Neural cell (in vitro differentiated cells): Measurements from ENCODE around the gene OS9. TPM values are rescaled to one million over a fixed set of nuclear protein-coding genes. Genes with fewer than 3 reads are reported as not detected.
A peak's percentile ranks its signal among the peaks of the same experiment; 100 is the strongest.

Experiments
- H2AFZ ChIP-seq: fragments of 200-600, 300-800 bp; sonication (generic), shearing (Covaris generic); 2 replicates; pipeline ENCODE4 v1.6.0; 2014; ENCODE audit warnings: low read depth, mild to moderate bottlenecking, antibody characterized with exemption, low read length, moderate library complexity
- H3F3A ChIP-seq: fragments of 200-600 bp; shearing (Covaris generic); 2 replicates; pipeline ENCODE4 v1.6.1; 2016; ENCODE audit warnings: mild to moderate bottlenecking, moderate library complexity, mixed read lengths, antibody characterized with exemption, low read length; ENCODE audit not compliant: insufficient read depth, poor library complexity, severe bottlenecking
- H3K27ac ChIP-seq: fragments of 200-600, 300-800 bp; sonication (generic), shearing (Covaris generic); 2 replicates; pipeline ENCODE4 v1.5.1; 2014; ENCODE audit warnings: mild to moderate bottlenecking, low read length, moderate library complexity
- H3K27me3 ChIP-seq: fragments of 300-800, 200-600 bp; sonication (generic), shearing (Covaris generic); 2 replicates; pipeline ENCODE4 v1.6.0; 2014; ENCODE audit warnings: mild to moderate bottlenecking, low read depth, low read length, moderate library complexity; ENCODE audit not compliant: insufficient read depth
- H3K36me3 ChIP-seq: fragments of 300-800, 200-600 bp; sonication (generic), shearing (Covaris generic); 2 replicates; pipeline ENCODE4 v1.5.1; 2014; ENCODE audit warnings: mild to moderate bottlenecking, antibody characterized with exemption, low read length, moderate library complexity; ENCODE audit not compliant: insufficient read depth
- H3K4me2 ChIP-seq: fragments of 300-800, 200-600 bp; sonication (generic), shearing (Covaris generic); 2 replicates; pipeline ENCODE4 v1.6.0; 2014; ENCODE audit warnings: mild to moderate bottlenecking, low read length
- H3K4me3 ChIP-seq: fragments of 300-800, 200-600 bp; sonication (generic), shearing (Covaris generic); 2 replicates; pipeline ENCODE4 v1.5.1; 2014; ENCODE audit warnings: mild to moderate bottlenecking, low read length, moderate library complexity
- H3K79me2 ChIP-seq: fragments of 200-600 bp; shearing (Covaris generic); replicated peaks from 2 replicates; pipeline ENCODE4 v1.6.0; 2014; ENCODE audit warnings: mild to moderate bottlenecking, low read length, moderate library complexity; ENCODE audit not compliant: insufficient read depth
- H3K9ac ChIP-seq: fragments of 300-800, 200-600 bp; sonication (generic), shearing (Covaris generic); 2 replicates; pipeline ENCODE4 v1.6.1; 2016; ENCODE audit warnings: mild to moderate bottlenecking, low read length, mixed read lengths
- H3K9me2 ChIP-seq: fragments of 200-600 bp; shearing (Covaris generic); 2 replicates; pipeline ENCODE4 v1.6.1; 2016; ENCODE audit warnings: mild to moderate bottlenecking, low read length, mixed read lengths; ENCODE audit not compliant: insufficient read depth
- H3K9me3 ChIP-seq: fragments of 200-600, 300-800 bp; sonication (generic), shearing (Covaris generic); 2 replicates; pipeline ENCODE4 v1.6.1; 2016; ENCODE audit warnings: mild to moderate bottlenecking, mixed run types, low read length, moderate library complexity, mixed read lengths
- H4K20me1 ChIP-seq: fragments of 200-600 bp; shearing (Covaris generic); 2 replicates; pipeline ENCODE4 v1.6.1; 2016; ENCODE audit warnings: mild to moderate bottlenecking, mixed run types; ENCODE audit not compliant: insufficient read depth
- CTCF ChIP-seq: fragments of 450-650 bp; IDR thresholded peaks from 2 replicates; pipeline ENCODE4 v1.5.1; 2014; ENCODE audit warnings: antibody characterized with exemption, mild to moderate bottlenecking, moderate library complexity; ENCODE audit not compliant: poor library complexity, severe bottlenecking
- EP300 ChIP-seq: fragments of 450-650 bp; conservative IDR thresholded peaks from 2 replicates; pipeline ENCODE4 v1.6.1; 2014; ENCODE audit warnings: antibody characterized with exemption, mild to moderate bottlenecking, moderate library complexity; ENCODE audit not compliant: poor library complexity, severe bottlenecking
- EZH2 ChIP-seq: fragments of 200-600, 300-800 bp; shearing (Covaris generic), sonication (generic); IDR thresholded peaks from 2 replicates; pipeline ENCODE4 v1.6.1; 2014; ENCODE audit warnings: antibody characterized with exemption, low read length, borderline replicate concordance, mild to moderate bottlenecking; ENCODE audit not compliant: insufficient read depth, poor library complexity, severe bottlenecking
- MXI1 ChIP-seq: fragments of 450-650 bp; conservative IDR thresholded peaks from 2 replicates; pipeline ENCODE4 v1.6.1; 2014; ENCODE audit warnings: antibody characterized with exemption, mild to moderate bottlenecking; ENCODE audit not compliant: poor library complexity, severe bottlenecking
- POLR2AphosphoS5 ChIP-seq: IDR thresholded peaks from 2 replicates; pipeline ENCODE4 v1.6.1; 2012
- RAD21 ChIP-seq: fragments of 450-650 bp; conservative IDR thresholded peaks from 2 replicates; pipeline ENCODE4 v1.6.1; 2014; ENCODE audit warnings: antibody characterized with exemption, mild to moderate bottlenecking, moderate library complexity
- REST ChIP-seq: IDR thresholded peaks from 2 replicates; pipeline ENCODE4 v1.6.1; 2012; ENCODE audit warnings: borderline replicate concordance
- SMC3 ChIP-seq: fragments of 450-650 bp; conservative IDR thresholded peaks from 2 replicates; pipeline ENCODE4 v1.6.1; 2014; ENCODE audit warnings: antibody characterized with exemption, mild to moderate bottlenecking, moderate library complexity; ENCODE audit not compliant: poor library complexity
- TAF1 ChIP-seq: IDR thresholded peaks from 2 replicates; pipeline ENCODE4 v1.6.1; 2012; ENCODE audit warnings: low read depth
- polyA plus RNA-seq: library from polyadenylated mRNA; depleted of rRNA; stranded (reverse); fragments of >200 nt; gene quantifications from 2 replicates; pipeline ENCODE4 v1.2.3, GENCODE V29; 2014

OS9 gene
- polyA plus RNA-seq, 1 donor from 2014 or later: 248 TPM

GRCh38 chr12:57739387-57739786 is 45.5 kb downstream of the OS9 start:
- Histone ChIP-seq H2AFZ (no peak overlapping the region), H3K4me3 (peak overlapping the region; percentile 88), H3F3A (no peaks in the 10 kb centered on the region), H3K27me3 (peaks cover 36% of the 10 kb centered on the region), H3K9me2 (no peaks in the 10 kb centered on the region), H3K9ac (peak overlapping the region; percentile 95), H3K36me3 (peaks cover 4% of the 10 kb centered on the region), H4K20me1 (peaks cover 20% of the 10 kb centered on the region), H3K4me2 (no peak overlapping the region), H3K79me2 (no peaks in the 10 kb centered on the region), H3K27ac (no peak overlapping the region), H3K9me3 (no peaks in the 10 kb centered on the region)
- TF ChIP-seq MXI1 (no peak), EP300 (no peak), SMC3 (no peak), TAF1 (no peak), REST (no peak), POLR2AphosphoS5 (no peak), EZH2 (no peak), RAD21 (no peak), CTCF (no peak)

GRCh38 chr12:57739914-57740538 is 46.1 kb downstream of the OS9 start:
- H3K4me3 ChIP-seq: peak overlapping the region; percentile 88
- peaks cover 20% of the 10 kb centered on the region for H4K20me1 ChIP-seq
- H3K27ac ChIP-seq: no peak overlapping the region
- no peaks in the 10 kb centered on the region for H3K9me3 ChIP-seq
- peaks cover 30% of the 10 kb centered on the region for H3K27me3 ChIP-seq
- H3K79me2 ChIP-seq: no peaks in the 10 kb centered on the region
- no peak overlapping the region for H3K4me2 ChIP-seq
- H3K9me2 ChIP-seq: no peaks in the 10 kb centered on the region
- no peaks in the 10 kb centered on the region for H3F3A ChIP-seq
- H3K36me3 ChIP-seq: no peaks in the 10 kb centered on the region
- H3K9ac ChIP-seq: peak overlapping the region; percentile 31
- H2AFZ ChIP-seq: no peak overlapping the region
- no peak for TF ChIP-seq POLR2AphosphoS5
- no peak for TF ChIP-seq EP300
- no peak for TF ChIP-seq SMC3
- no peak for TF ChIP-seq TAF1
